Right lung (tissue), 5 donors: Measurements from ENCODE around the gene AP1G2. TPM values are rescaled to one million over a fixed set of nuclear protein-coding genes. Genes with fewer than 3 reads are reported as not detected.

Experiments
- DNase-seq, 2 donors: peaks; one replicate each; pipeline ENCODE4 v3.0.0-alpha.2; 2013
- polyA plus RNA-seq, 5 donors: library from polyadenylated mRNA; unstranded; fragments of 120-200 nt; gene quantifications; one replicate each; pipeline versions ENCODE4 v1.2.1 to v1.2.3, GENCODE V29; 2013; ENCODE audit warnings: inconsistent platforms in 1 of 5, low replicate concordance in 1 of 5; ENCODE audit not compliant: insufficient read length in 5 of 5, insufficient read depth in 1 of 5

AP1G2 gene
- polyA plus RNA-seq, 5 donors: 62.8 to 94.1 (median 78.2) TPM

- DNase-seq: no peak
Measured at GRCh38 chr14:23520899-23521533, 46.6 kb downstream of the AP1G2 start.

GRCh38 chr14:23518709-23519108 is 48.9 kb downstream of the AP1G2 start:
- no peak for DNase-seq

GRCh38 chr14:23517650-23518326 is 49.8 kb downstream of the AP1G2 start:
- no peak for DNase-seq

DNA sequence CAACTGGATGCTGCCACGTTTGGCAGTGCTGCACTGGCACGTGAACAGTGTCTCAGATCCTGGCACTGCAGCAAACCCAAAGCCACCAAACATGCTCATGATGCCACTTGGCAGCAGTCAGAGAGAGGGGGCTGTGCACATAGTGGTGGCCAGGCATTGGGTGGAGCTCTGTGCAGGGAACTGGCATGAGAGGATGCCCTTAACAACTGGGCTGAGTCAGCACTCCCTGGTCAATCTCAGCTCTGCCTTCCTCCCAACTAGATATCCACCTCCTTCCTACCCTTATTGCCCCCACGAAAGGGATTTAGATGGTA is 53.0 kb downstream of the AP1G2 start:
- DNase-seq: no peak

DNA sequence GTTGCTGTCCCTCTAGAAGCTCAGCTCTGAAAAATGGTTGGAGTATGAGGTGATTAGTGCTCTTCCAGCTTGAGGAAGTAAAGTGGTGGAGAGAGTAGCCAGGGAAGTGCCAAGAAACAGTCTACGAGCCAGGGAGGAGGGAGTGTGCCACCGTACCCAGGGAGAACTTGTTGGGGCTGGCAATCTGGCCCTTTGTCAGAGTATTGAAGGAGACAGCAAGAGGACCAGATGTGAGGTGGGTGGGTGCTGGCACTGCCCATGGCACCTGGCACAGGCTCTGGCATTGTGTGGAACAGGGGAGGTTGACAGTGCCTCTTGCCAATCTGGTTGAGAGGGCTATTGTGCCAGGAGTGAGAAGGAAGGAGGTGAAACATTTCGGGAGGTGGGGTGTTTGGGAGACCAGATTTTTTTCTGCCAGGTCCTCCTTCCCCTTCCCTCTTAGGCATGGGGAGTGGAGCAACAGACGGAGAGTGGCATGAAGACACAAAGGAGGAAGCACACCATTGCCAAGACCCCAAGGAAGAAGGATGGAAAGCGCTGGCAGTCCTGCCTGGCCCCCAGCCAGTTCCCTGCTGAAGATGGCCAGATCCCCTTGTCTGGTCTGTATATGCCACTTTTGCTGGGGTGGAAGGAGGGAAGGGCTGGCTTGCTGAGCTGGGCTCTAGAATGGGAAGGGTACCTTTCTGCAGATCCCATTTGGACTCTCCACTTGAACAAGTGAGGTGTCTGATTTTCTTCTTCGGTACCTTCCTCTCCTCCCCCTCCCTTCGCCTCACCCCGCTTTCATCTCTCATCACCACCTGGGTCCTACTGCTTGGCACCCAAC is 53.6 kb downstream of the AP1G2 start:
- no peak for DNase-seq

DNA sequence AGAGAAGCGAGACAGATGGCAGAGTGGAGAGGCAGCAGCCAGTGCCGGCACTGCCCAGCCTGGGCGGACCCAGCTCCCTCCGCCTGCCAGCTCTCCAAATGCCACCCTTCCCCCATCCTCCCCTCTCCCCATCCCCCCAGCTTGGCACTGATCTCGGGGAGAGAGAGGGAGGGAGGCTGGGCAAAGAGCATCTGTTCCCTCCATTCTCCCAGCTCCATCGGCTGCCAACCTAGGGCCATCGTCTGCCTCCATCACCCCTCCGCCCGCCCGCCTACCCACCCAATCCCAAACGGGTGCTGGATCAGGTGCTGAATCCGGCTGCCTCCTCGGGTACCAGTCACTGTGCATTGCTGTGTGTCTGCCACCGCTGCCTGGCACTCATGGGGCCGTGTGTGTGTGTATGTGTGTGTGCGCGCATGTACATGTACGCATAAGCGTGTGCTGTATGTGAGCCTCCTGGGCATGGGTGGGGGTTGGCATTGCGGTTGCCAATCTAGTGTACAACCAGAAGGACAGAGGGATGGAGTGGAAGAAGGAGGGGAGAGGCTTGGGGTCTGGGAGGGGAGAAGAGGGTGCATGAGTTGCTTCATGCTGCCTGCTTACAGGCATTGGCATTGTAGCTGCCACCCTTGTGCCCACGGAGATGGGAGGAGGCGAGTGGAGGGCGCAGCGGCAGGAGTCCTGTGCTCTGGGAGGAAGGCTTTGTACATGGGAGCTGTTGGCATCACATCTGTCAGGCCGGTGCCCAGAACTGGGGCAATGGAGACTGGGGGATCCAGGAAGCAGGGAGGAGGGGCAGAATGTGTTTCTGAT is 54.4 kb downstream of the AP1G2 start:
- no peak for DNase-seq

DNA sequence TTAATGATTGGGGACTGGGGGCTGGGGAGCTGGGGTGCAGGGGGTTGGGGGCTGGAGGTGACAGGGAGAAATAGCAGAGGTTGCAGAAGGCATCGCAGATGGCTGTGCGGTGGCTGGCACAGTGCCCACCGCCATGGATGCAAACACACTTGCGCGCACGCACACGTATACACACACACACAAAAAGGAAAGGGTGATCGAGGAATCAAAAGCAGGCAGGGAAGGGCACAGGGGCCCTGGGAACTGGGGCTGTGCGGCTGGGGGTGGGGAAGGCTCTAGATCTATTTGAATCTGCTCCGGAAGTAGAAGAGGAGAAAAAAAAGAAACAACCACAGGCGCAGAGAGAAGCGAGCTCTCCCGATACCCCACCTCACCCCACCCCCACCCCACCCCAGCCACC is 55.4 kb downstream of the AP1G2 start:
- no peak for DNase-seq

Other genes with a start within 250 kb of the AP1G2 start
- gene PABPN1, start 246.3 kb downstream of the AP1G2 start, polyA plus RNA-seq: 100 to 1,000 TPM; 191 to 227 (median 216) TPM
- 10 to 100 TPM; 26.1 to 41.7 (median 33.6) TPM for gene SLC22A17, start 214.9 kb downstream of the AP1G2 start, polyA plus RNA-seq
- 10 to 100 TPM; 37.4 to 67.0 (median 49.9) TPM for gene EFS, start 202.6 kb downstream of the AP1G2 start, polyA plus RNA-seq
- gene IL25, start 195.0 kb downstream of the AP1G2 start, polyA plus RNA-seq: not detected
- gene CMTM5, start 190.7 kb downstream of the AP1G2 start, polyA plus RNA-seq: 1 to 10 TPM; 2.3 to 4.9 (median 3.9) TPM
- gene MYH6, start 159.5 kb downstream of the AP1G2 start, polyA plus RNA-seq: under 1 TPM in 2 of 5 donors, not detected in 3; 0.03 to 0.18 TPM
- gene MYH7, start 132.1 kb downstream of the AP1G2 start, polyA plus RNA-seq: 10 to 100 TPM in 1 of 5 donors, under 1 TPM in 4; 0.06 to 22.5 (median 0.27) TPM
- 10 to 100 TPM; 60.6 to 75.5 (median 64.0) TPM for gene NGDN, start 98.1 kb downstream of the AP1G2 start, polyA plus RNA-seq
- 1 to 10 TPM; 4.4 to 6.1 (median 5.0) TPM for gene ZFHX2, start 16.0 kb downstream of the AP1G2 start, polyA plus RNA-seq
- gene THTPA, start 11.5 kb downstream of the AP1G2 start, polyA plus RNA-seq: 10 to 100 TPM; 10.7 to 15.3 (median 12.1) TPM
- gene JPH4, start 11.0 kb upstream of the AP1G2 start, polyA plus RNA-seq: 1 to 10 TPM in 2 of 5 donors, under 1 TPM in 3; 0.69 to 1.2 (median 0.99) TPM
- under 1 TPM; 0.21 to 0.47 (median 0.37) TPM for gene DHRS2, start 68.6 kb upstream of the AP1G2 start, polyA plus RNA-seq